Measurements from ENCODE around the gene GRIK4.

Gene GRIK4

DNA sequence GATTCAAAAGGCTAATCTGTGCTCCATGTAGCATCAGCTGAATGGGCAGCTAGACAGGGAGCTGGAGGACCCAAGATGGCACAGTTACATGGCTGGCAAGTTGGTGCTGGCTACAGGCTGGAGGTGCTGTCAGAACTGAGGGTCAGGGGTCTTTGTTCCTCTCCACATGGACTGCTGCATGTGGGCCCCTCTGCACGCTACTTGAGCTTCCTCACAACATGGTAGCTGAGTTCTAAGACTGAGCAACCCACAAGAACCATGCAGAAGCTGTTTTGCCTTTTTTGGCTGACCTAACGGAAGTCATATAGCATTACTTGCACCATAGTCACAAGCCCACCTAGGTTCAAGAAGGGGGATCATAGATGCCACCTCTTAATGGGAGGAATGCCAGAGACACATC, 196.1 kb downstream of the GRIK4 start:
- DNase-seq (ENCODE audit: low read depth), result no peak

DNA sequence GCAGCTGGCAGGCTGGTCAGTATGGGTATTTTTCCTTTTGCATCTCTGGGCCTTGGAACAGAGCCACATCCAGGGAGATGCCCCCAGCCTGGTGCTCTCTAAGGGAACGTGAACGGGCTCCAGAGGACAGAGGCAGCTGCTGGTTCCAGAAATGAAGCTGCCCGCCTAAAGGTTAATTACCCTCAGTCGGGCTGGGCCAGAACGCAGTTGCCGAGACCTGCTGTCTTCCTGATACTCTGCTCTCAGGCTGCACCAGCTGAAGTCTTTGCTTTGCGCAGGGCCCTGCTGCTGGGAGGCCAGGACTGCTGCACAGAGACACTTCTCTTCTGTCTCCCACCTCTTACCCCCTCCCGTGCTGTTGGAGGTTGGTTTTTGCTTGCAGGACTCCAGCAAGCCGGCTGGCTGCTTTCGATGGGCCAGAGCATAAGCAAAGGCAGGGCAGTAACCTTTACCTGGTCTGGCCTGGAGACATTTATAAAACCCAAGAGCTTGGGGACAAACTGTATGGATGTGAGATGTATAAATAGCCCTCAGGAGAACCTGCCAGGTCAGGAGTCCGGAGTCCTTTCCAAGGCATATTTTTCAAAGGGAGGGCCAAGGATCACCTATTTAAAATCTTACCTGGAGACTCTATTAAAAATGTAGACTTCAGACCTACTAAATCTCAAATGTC, 197.1 kb downstream of the GRIK4 start:
- DNase-seq (ENCODE audit: low read depth), result no peak

DNA sequence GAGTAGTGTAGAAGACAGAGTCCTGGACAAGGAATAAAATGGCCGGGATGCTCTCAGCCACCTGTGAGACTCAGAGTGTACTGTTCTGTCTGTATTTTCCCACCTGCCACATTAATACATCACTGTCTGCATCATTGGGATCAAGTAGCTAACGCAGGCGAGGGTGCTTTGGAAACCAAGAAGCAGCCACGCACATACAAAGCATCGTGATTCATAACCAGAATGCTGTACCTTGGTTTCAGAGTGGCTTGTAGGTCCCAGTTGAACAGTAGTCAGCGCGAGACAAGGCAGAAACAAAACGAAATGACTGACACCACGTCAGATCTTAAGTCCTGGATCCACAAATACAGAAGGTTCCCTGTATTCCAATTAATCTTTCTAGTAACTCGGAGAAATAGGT, 198.3 kb downstream of the GRIK4 start:
- no peak for DNase-seq (ENCODE audit: low read depth)

DNA sequence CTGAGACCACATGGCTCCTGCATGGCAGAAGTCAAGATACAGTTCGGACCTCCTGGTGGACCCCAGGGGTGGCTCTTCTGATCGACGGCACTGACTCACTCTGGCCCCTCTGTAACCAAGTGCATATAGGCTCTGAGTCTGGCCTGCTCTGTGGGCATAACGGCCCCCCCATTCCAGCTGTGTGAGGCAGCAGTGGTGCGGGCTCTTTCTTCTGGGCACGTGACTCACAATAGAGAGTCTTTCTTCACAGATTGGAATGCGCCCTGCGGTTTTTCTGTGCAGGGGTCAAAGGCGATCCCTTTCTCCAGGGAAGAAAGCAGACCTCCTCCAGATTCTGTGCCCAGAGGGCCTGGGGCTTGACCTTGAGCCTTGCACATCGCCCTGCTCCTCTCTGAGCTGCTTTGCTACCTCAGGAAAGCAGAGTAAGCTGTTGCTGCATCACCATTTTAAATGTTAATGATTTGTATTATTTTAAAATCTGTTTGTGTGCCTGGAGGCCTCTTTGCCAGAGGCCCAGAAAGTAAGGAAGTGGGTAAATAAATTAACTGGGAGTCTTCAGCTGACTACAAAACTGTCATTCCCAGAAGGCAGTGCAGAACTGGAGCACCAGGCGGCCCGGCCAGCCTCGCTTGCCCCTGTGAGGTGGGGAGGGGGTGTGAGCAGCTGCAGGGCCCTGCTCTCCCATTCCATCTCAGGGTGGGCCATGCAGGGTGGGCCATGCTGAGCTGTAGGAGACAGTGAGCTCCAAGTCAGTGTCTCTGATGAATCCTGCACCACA, 199.0 kb downstream of the GRIK4 start:
- peak; percentile 77 for DNase-seq (ENCODE audit: low read depth)

DNA sequence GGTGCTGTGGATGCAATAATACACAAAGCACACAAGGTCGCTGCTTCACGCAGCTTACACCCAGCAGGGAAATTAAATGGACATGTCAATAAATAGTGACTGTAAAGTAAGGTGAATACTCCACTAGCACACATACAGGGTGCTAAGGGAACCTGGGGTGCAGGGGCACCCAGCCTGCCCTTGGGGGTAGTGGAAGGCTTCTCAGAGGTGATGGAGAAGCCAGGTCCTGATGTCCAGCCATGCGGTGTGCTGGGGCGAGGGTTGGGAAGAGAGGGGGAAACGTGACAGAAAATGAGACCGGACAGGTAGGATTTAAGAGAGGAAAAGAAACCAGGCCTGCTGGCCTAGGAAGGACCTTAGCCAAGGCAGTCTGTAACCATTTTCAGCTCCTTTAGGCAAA, 200.5 kb downstream of the GRIK4 start:
- no peak for DNase-seq (ENCODE audit: low read depth)

DNA sequence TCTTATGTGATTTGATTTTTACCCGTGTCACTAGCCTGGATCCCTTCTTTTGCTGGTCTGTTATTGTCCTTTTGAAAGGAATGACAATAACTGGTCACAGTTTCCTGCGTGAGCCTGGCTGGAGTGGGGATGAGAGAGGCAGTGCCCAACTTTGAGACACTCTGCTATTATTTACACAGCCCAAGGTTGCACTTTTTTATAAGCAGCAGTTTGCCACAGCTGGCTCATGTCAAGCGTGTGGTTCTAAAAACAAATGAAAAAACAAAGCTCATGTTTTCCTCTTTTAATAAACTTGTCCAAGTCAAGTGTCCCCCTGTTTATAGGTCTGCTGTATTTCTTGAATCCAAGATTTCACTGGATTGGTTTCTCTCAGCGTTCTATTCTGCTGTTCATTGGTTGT, 201.3 kb downstream of the GRIK4 start:
- no peak for DNase-seq (ENCODE audit: low read depth)

DNA sequence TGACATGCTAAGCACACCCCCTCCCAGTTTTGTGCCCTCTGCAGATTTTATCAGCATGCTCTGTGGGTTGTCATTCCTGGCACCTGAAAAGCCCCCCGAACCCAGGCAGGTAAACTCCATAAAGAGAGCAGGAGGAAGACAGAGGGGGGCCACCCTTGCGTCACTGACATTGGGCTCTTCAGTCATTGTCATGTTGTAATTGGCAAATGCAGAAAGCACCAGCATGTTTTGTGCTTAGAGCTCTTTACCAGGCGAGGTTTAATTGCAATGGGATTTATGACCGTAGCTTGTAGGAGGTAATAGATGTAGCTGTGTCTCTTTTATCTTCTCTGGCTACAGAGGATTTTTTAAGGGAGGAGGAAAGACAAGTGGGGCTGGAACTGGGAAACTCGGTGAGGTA, 201.7 kb downstream of the GRIK4 start:
- no peak for DNase-seq (ENCODE audit: low read depth)

GRCh38 chr11:120714438-120714837, 202.9 kb downstream of the GRIK4 start:
- DNase-seq (ENCODE audit: low read depth), result no peak

GRCh38 chr11:120715239-120715638, 203.7 kb downstream of the GRIK4 start:
- no peak for DNase-seq (ENCODE audit: low read depth)

- no peak for DNase-seq (ENCODE audit: low read depth)
These were observed 205.5 kb downstream of the GRIK4 start for GRCh38 chr11:120717042-120717441.

- no peak for DNase-seq (ENCODE audit: low read depth)
These were observed 206.1 kb downstream of the GRIK4 start for GRCh38 chr11:120717623-120718022.

DNA sequence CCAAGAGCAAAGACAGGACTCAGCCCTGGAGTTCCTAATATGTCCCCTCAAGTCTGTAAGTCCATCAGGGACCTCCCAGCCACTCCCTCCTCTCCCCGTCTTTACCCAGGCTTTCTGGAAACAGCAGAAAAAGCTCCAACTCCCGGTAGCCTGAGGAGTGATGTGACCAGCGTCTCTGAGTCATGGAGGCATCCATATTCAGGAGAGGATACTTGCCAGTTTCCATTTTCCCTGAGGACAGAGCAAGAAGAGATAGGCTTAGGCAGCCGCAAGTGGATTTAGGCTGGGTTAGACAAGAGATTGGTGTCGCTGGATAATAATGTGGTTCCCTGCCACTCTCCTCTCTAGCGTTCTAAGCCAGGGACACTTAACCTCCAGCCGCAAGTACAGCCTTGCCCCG, 206.6 kb downstream of the GRIK4 start:
- DNase-seq (ENCODE audit: low read depth), result no peak

DNA sequence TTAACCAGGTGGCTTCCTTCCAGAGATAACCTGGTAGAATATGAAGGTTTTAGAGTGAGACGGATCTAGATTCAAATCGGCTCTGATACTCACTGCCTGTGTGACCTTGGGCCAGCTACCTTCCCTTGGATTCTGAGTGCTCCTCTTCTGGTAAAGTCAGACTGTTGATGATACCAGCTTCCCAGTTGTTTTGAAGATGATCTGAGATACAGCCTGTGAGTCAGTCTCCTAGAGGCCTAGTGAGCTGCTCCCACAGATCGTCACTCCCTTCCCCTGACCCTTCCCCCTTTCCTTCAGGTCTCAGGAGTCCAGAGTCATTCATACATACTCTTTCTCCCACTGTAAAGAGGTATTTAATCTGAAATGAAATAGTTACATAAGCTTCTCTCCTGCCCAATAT, 207.8 kb downstream of the GRIK4 start:
- DNase-seq (ENCODE audit: low read depth), result no peak

DNA sequence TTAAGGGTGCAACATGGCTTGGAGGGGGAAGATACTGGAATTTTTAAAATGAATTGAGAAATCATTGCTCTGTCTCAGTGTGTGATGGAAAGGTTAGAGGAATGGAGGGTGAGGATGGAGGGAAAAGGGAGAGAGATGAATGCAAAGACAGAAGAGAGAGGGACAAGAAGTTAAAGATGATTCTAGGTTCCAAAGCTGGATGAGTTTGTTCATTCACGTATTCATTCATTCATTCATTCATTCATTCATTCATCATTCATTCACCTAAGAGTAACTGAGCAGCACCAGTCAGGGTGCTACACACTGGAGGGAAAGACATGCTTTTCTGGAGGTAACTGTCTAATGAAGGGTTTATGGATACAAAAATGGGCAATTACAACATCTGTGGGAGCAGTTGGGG, 209.2 kb downstream of the GRIK4 start:
- DNase-seq (ENCODE audit: low read depth), result no peak

- DNase-seq (ENCODE audit: low read depth), result no peak
These were observed 211.0 kb downstream of the GRIK4 start for GRCh38 chr11:120722524-120722923.

- no peak for DNase-seq (ENCODE audit: low read depth)
These were observed 212.2 kb downstream of the GRIK4 start for GRCh38 chr11:120723751-120724150.

DNA sequence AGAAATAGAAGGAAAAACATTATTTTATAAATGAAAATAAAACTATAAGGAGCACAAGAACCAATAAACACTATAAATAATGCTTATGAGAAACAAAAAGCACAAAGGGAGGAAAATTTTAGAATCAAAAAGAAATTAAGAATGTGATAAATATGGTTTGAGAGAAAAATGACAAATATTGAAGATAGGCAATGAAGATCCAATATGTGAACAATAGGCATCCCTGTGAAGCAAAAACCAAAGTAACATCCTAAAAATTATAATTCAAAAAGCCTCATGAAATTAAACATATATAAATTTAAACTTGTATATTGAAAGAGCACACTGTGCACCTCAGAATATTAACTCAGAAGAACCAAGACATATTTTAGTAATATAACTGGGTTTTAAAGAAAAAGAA, 216.2 kb downstream of the GRIK4 start:
- DNase-seq (ENCODE audit: low read depth), result no peak

DNA sequence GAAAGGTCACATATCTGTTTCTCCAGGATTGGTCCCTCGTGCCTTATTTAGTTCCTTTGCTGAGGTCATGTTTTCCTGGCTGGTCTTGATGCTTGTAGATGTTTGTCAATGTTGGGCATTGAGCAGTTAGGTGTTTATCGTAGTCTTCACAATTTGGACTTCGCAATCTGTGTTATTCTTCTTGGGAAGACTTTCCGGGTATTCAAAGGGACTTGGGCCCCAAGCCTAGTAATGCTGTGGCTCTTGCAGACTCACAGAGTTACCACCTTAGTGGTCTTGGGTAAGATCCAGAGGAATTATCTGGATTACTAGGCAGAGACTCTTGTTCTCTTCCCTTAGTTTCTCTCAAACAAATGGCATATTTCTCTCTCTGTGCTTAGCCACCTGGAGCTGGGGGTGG, 223.5 kb downstream of the GRIK4 start:
- no peak for DNase-seq (ENCODE audit: low read depth)

DNA sequence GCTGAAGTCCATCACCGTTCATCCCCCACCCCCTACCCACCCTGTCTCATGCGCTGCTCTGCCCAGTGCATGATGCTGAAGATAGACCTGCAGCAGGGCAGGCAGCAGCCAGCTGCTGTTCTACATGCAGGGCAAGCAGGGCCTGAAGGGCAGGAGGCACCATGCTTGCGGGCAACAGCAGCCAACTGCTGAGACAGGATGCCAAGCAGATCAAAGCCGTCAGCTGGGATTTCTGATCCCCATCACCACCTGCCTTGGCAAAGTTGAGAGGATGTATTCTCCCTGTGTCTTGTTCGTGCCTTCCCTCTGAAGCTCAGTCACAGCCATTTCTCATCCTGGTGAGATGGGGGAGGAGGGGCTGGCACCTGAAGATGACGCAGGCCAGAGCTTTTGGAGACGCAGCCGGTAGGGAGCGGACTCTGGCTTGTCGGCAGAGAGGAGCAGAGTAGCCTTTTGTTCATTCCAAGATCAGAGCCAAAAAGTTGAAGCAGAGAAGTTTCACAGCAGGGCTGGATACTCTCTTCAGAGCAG, 227.0 kb downstream of the GRIK4 start:
- DNase-seq (ENCODE audit: low read depth), result no peak

- DNase-seq (ENCODE audit: low read depth), result no peak
These were observed 228.2 kb downstream of the GRIK4 start for GRCh38 chr11:120739780-120740179.

DNA sequence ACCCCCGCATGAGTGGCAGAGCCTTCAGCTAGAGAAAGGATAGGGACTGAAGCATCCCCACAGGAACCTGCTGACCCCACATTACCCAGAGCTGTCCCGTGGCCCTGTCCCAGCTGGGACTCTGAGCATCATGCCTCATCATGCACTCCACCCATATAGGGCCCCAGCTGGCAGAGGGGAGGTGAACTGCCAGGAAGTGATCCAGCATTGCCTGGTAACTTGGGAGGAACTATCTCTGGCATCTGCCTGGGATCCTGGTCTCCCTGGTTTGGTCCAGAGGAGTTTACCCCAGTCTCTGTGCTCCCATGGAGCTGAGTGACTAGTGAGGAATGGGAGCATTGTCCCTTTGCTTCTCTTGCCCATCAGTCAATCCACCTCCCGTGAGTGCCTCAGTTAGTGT, 228.8 kb downstream of the GRIK4 start:
- DNase-seq (ENCODE audit: low read depth), result no peak

DNA sequence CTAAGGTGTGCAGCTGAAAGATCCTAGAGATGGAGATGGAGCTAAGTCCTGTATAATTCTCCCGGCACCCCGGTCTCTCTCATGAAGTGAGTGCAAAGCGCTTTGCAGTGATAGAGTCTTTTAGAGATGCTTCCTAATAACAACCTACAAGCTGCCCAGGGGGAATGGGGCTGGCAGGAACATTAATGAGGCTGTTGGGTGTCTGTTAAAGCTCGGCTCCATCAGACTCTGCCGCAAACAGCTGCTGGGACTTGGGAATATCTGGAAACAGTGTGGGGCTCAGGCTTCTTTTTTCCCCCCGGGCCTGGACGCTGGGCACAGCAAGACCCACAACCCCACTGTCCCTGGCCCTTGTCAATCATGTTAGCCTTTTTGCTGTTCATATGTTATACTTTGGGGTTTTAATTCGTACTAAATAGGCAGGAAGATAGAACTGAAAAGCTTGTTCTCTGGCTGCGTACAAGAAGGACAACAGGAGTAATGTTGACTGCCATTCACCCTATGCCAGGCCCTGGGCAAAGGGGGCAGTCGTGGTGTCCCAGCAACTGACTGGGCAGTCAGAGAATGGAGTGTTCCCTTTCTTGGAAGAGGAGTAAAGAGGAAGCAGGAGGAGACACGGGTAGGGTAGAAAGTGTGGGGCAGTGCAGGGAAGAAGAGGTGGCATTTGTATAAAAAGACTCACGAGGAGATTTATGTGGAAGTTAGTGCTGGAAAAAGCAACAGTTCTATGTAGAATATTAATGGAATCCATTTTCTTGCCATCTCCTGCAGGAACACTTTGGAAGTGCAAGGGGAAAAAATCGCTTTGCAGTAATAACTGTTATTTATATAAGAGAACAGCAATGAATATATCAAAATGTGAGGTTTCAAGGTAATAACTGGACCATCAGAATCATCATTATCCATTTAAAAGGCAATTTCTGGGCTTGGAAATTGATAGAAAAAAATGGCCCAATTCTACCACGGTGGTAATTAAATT, 232.8 kb downstream of the GRIK4 start:
- DNase-seq (ENCODE audit: low read depth), result no peak

Measured in HS-5 (cell line).